COLO668 (cell line): ENCODE measurements around the gene CRACDL.

ENCODE experiments used
- DNase-seq: peaks from one replicate; lab custom pipeline; 2025; ENCODE audit not compliant: unreplicated experiment; lab: John Stamatoyannopoulos, UW

The CRACDL gene, protein sequence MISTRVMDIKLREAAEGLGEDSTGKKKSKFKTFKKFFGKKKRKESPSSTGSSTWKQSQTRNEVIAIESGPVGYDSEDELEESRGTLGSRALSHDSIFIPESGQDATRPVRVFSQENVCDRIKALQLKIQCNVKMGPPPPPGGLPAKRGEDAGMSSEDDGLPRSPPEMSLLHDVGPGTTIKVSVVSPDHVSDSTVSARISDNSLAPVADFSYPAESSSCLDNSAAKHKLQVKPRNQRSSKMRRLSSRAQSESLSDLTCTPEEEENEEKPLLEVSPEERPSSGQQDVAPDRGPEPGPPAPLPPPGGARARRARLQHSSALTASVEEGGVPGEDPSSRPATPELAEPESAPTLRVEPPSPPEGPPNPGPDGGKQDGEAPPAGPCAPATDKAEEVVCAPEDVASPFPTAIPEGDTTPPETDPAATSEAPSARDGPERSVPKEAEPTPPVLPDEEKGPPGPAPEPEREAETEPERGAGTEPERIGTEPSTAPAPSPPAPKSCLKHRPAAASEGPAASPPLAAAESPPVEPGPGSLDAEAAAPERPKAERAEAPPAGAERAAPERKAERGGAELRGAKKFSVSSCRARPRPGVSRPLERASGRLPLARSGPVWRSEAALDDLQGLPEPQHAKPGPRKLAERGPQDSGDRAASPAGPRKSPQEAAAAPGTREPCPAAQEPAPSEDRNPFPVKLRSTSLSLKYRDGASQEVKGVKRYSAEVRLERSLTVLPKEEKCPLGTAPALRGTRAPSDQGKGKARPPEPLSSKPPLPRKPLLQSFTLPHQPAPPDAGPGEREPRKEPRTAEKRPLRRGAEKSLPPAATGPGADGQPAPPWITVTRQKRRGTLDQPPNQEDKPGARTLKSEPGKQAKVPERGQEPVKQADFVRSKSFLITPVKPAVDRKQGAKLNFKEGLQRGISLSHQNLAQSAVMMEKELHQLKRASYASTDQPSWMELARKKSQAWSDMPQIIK

DNA sequence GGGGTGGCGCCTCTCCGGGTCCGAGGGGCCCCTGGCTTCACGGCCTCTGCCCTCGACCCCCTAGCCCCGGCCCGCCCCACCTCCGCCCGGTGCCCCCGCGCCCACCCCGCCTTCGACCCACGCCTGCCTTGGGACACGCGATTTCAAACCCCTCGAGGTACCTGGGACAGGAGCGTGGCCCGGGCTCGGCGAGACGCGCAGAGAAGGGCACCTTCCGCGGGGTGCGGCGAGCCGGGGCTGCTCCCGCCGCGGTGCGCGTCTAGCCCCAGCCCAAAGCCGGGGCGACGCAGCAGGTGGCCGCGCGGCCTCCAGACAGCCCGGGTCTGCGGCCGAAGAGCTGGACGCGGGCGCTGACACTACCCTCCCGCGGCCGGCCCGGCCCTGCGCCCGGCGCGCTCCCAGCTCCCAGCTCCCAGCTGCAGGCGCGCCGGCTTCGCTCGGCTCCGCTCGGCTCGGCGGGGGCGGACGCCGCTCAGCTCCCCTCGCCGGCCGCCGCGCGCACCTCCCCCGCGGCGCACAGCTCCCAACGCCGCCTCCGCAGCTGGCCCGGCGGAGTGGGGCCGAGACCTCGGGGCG is at the start of gene CRACDL:
Gene CRACDL (minus strand): TSS at position 449 of the 576 bp plus-strand sequence. CDS start 89,425 bp downstream, outside the sequence.
- peak; percentile 78 for DNase-seq

DNA sequence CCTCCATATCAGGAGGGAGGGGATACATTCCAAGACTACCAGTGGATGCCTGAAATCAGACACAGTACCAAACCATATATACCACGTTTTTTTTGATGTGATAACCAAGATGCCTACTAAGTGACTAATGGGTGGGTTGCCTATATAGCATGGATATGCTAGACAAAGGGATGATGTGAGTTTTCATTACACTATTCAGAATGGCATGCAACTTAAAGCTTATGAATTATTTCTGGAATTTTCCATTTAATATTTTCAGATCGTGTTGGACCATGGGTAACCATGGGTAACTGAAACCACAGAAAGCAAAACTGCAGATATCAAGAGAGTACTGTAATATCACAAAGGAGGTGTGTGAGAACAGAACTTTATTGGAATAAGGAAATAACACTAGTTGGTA is 39.6 kb upstream of the CRACDL start:
- no peak for DNase-seq

DNA sequence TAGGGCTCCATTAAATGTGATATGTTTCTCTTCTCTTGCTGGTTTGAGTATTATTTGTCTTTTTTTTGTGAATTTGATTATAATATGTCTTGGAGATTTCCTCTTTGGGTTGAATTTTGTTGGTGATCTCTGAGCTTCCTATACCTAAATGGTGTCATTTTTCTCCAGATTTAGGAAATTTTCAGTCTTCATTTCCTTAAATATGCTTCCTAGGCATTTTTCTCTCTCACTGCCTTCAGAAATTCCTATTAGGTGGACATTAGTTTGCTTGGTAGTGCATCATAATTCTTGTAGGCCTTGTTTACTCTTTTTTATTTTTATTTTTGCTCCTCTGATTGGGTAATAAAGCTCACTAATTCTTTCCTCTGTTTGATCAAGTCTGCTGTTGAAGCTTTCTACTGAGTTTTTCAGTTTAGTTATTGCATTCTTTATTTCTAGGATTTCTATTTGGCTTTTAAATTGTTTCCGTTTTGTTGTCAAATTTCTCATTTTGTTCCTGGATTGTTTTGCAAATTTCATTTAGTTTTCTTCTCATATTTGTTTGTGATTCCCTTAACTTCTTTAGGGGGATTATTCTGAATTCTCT is 36.6 kb upstream of the CRACDL start:
- DNase-seq: no peak

DNA sequence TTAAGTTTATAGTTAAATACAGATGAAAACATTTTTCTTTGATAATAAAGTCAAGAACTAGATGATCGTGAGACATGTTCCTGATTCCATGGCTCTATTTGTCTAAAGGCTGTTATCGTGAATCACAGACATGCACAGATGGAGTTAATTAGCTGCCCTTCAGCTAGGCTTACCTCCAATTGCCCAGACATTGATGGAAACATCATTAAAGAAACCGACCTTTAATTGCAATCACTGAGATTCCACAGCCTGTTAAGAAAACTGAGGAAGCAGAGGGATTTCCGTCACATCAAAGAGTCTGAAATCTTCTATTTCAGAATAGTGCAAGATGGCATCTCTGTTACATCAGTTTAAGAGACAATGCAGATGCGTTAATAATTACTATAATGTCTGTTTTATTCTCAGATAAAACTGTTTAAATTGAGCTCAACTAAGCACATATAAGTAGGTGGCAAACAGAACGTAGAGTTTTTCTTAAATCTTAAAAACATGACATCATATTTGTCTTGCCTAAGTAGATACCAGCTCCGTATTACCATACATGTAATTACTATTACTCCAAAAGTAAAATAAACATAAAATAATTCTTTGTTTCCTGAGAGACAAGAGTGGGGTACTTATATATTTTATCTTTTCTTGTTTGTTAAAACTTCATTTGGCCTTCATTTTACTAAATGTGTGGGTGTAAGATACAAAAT is 23.9 kb upstream of the CRACDL start:
- no peak for DNase-seq

DNA sequence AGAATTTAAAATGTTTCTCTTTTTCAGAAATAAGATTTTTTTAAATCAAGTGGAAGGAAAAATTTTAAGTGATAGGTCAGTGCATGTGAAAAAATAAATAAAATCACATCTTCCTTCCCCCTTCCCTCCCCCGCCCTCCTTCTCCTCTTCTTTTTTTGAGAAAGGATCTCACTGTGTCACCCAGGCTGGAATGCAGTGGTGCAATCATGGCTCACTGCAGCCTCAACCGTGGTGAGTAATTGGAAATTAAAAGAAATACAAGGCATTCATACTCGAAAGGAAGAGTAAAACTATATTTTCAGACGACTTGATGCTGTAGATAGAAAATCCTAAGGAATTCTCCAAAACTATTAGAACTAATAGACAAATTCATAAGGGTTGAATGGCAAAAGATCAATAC is 16.9 kb upstream of the CRACDL start:
- no peak for DNase-seq

DNA sequence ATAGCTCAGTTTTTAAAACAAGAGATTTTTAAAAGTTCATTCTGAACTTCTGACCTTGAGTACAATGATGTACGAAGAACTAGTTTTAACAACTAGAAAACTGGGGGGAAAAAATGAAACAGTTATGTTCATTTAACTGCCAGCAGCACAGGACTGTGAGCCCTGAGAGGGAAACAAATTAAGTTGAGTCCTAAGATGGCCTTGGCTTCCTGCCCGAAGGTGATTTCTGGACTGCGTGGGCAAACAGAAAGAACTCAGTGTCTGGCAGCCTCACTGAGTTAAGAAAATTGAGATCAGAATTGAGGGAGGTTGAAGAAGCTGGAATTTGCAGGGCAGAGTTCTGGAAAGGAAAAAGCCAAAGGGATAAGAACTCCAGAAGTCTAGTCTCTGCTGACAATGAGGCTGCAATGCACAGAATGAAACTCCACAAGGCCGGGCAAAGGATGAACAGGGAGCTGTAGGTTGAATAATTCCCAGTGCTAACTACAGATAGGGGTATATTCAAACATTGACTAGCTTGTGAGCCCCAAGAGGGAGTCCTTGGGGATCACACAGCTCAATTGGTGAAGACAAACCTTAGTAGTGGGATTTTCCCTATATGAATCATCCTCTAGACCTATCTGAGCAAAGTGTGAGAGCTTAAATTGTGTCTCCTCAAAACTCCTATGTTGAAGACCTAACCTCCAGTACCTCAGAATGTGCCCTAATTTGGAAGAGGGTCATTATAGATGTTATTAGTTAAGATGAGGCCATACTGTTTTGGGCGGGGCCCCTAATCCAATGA is 13.1 kb upstream of the CRACDL start:
- DNase-seq: no peak

DNA sequence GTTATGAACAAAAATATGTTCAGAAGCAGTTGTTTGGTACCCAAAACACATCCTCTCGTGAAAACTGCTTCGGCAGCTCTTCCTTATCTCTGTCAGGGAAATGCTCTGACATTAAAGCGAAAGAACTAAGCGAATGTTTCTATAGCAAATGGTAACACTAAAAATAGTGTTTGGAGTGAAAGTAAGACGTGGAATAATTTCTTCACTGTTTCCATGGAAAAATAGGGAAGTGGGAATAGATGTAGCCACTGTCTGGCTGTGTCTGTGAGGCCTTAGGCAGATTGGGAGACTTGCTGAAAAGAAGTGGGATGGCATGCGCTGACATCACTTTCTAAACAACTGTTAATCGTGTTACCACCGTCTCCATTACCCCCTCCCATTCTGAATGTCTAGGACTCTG is 11.5 kb upstream of the CRACDL start:
- DNase-seq: no peak

DNA sequence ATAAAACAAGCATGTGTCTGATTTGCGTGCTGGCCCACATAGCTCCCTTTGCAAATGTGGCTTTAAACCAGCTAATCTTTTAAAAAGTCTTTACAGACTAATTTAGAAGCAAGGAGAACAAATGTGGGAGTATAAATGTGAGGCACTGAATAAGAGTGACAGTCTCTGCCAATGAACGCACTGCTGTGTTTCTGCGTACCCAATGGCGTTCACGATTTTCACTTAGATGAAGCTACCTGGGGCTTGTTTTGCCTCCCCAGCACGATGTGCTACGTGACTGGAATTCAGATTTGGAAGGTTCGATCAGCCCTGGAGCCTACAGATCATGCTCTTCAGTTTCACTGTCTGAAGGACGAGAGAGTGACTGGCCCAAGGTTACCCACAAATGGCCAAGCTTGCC is 10.8 kb upstream of the CRACDL start:
- DNase-seq: no peak

DNA sequence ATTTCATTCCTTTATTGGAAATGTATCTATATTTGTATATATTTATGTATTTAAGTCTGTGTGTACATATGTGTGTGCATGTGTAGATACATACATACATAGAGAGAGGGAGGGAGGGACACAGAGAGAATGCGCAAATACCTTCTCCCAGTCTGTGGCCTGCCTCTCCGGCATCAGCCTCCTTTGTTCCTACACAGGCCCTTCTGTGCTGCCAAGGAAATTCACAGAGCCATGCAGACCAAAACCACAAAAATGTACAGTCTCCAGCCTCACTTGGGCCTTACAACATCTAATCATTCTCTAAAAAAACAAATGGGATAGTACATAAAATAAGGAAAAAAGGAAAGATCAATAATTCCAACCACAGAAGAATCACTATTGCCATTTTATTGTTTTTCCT is 8.8 kb upstream of the CRACDL start:
- DNase-seq: no peak

DNA sequence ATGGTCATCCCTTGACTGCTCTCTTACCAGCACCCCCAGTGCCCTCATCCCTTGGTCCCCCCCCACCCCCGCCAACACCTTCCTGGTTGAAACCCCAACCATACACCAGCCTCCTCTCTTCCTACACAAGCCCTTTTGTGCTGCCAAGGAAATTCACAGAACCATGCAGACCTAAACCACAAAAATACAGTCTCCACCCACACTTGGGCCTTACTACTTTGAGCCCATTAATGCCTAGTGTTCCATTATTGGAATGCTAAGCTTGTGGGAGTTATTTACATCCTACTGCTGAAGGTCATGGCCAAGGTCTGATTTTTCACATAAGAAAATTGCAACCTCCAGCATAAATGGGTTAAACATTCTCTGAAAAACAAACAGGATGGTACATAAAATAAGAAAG is 4.1 kb upstream of the CRACDL start:
- DNase-seq: no peak

DNA sequence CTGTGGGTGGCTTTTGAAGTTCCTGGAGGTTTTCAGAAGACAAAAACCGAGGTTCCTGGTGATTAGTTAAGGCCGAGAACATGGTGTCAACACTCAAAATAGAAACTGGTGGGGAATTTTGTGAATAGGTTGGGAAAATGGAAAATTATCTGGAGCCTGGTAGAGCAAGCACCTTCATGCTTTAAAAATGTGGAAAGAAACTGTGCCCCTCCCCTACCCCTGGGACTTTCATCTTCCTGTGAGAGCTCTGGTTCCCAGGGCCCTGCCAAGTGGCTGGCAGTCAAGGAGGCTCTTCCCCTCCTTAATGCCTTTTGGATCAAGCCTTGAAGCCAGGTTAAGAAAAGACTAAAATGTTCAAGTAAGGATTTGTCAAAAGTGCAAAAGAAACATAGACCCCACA is 1.9 kb upstream of the CRACDL start:
- DNase-seq: no peak

DNA sequence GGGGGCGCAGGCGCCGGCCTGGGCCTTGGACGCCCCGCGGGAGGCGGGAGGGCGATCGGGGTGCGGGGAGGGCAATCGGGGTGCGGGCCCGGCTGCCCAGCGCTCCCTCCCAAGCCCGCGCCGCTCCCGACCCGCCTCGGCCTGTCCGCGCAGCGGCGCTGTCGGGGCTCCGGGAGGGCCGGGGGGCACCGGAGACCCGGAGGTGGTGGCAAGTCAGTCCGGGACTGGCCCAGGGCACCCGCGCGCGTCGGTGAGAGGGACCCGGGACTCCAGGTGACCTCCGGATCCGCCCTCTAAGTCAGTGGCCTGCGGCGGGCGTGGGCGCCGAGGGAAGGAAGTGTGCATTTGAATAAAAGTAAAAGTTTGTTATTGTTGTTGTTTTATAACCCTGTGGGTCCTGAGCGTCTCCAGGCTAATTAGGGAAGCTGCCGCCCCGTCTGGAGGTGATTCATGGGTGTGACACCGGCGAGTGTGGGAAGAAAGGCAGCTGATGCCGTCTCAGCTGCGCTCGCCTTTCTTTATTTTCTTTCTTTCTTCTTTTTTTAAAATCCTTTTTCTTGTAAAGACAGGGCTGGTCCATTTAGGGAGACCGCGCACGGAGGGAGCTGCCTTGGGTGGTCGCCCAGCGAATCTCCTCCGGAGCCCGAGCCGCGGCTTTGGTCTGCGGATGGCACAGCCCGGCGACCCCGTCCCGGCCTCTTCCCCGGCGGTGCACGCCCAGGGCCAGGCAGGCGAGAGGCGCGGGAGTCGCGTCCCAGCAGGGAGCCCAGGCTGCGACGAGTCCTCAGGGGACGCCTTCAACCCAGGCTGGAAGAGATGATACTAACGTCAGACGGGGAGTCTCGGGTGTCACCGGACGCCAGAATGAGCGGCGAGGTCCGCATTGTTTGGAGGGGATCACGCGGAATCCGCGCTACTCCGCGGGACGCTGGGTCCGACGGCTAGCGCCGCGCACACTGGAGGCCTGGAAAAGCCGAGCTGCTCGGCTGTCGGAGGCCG is 627 bp upstream of the CRACDL start:
- peak; percentile 71 for DNase-seq

DNA sequence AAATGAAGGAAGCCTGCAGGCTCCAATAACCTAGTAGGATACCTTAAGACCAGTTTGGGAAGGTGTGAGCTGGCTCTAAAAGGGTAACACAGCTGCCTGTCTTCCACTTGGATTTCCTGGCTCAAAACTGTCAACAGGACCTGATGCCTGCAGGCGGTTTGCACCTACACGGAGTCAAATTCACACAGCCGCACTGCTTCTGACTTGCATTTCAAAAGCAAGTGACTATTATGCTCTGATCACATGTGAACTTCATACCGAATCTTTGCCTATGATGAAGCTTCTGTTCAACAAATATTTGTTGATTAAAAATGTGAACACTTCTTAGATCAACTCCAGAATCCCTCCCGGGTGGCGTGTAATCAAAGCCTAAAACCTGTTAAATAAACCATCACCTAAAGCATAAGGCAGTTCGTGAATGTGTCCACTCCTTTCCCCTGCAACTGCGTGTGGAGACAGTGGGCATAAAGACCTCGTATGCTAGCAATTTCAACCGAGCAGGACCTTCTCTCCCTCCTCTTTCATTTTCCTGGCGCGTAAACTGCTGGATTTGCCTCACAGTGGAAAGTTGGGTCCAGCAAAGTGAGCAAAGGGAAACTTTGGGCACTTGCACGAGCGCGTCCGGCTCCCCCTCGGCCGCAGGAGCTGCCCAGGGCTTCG is 784 bp downstream of the CRACDL start:
- peak; percentile 61 for DNase-seq

DNA sequence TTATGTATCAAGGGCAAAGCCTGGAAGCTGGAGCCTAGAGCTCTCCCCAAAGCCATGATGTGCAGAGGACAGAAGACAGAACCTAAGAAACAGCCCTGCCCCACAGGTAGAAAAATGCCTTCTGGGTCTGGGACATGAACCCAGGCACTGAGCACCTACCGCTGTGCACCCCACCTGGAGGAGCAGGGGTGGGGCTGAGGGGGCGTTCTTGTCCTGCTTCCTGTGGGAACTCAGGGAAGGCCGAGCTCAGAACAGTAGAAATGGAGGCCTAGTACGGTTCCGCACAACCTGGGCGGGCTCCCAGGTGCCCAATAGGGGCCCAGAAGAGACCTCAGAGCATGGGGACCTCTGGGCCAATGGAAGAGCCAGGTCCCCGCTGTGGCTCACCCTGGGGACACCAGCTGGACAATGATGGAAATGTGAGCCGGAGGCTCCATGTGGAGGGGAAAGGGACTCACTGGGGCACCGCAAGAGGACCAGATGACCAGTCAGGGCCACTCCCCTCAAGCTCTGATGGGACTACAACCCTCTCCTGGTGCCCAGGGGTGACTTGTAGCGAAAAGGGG is 3.2 kb downstream of the CRACDL start:
- no peak for DNase-seq

DNA sequence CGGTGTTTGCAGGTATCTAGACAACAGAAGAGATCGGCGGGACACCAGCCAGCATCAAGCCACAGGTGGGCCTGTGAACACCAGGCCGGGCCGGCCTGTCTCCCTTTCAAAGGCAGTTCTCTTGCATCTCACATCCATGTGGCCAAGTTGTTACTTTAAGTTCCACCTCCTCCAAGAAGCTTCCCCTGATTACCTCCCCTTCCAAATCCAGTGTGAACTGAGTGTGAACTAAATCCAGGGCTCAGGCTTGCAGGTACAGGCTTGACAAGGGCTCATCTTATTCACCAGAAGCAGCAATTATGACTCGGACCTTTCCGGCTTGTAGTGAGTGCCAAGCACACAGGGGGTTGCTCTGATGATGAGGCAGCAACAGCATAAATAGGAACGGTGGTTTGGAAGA is 3.9 kb downstream of the CRACDL start:
- no peak for DNase-seq

DNA sequence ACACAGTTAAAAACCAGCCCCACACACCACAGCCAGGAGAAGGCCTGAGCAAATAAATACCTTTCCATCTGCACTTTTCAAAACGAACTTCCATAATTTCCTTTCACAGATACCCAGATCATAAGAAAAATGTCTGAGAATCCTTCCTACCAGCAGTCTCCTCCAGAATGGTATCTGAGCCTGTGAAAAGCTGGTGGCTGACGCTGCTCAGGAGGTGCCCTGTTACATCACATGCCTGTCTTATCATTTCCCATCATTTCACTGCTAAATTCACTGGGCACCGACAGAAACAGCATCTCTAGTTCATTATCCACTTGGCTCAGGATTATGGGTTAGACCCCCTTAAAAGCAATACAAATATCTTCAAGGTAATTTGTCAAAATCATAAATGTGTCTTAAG is 4.4 kb downstream of the CRACDL start:
- DNase-seq: no peak

DNA sequence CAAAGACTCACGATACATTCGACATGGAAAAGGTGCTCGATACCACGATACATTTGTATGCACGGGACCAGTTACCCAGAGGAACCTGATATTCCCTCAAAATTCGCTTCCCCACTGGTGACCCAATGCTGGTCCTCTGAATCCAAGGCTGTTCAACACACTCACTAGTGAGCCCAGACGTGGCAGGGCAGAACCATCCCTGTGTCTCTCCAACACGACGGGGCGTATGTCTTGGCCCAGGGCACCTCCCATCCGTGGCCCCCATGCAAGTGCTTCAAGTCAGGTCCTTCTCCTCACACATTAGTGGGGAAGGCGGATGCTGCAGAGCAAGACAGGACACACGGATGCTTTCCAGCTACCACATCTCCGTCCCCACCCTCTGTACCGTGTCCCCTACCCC is 6.1 kb downstream of the CRACDL start:
- DNase-seq: no peak

DNA sequence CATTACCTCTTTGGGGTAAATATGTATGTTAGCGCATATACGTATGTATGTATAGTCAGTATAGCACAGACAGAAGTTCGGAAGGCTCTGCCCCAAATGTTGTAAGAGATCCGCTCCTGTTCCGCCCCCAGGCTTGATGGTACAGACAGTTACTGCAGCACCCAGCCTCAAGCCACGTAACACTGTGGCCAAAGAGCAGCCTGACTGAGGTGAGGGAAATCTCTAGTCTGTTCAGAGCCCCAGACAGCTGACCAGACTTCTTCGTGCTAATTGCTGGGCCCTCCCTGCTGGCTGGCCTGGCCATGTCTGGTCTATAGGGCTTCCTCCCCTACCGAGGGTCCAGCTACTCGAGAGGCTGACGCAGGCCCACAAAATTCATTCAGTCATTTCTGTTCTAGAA is 7.8 kb downstream of the CRACDL start:
- no peak for DNase-seq
